Caco-2 (cell line): ENCODE measurements around the gene ELP6. TPM values are rescaled to one million over a fixed set of nuclear protein-coding genes. Genes with fewer than 3 reads are reported as not detected.

Experiments used
- BruUV-seq: library from RNA; stranded (reverse); fragments of 400-500 nt; replicated peaks from 2 replicates; lab custom pipeline; 2021; lab: Mats Ljungman, UMichigan
- CTCF ChIA-PET: fragments of 300-600 bp; sonication (Branson Sonifier 250); formaldehyde crosslinking; loops from one replicate; lab custom pipeline; 2022; ENCODE audit warnings: antibody characterized with exemption; lab: Charles Lee
- POLR2A ChIA-PET: fragments of 300-600 bp; sonication (Branson Sonifier 250); formaldehyde crosslinking; loops from one replicate; lab custom pipeline; 2022; ENCODE audit warnings: antibody characterized with exemption; lab: Charles Lee
- DNase-seq, 2 experiments: peaks; one replicate each; pipeline versions ENCODE4 v3.0.0 to v3.0.0-alpha.2; 2020 to 2022
- H3K27me3 ChIP-seq: replicated peaks from 2 replicates; pipeline ENCODE4 v1.6.0; 2011; ENCODE audit warnings: low read length; ENCODE audit not compliant: control insufficient read depth, insufficient read depth
- H3K36me3 ChIP-seq: 2 replicates; pipeline ENCODE4 v1.5.1; 2011; ENCODE audit warnings: low read length; ENCODE audit not compliant: control insufficient read depth, insufficient read depth
- H3K4me1 ChIP-seq: fragments of 250-450 bp; sonication (Bioruptor Pico); 2 replicates; pipeline ENCODE4 v1.5.1; 2020; ENCODE audit warnings: mild to moderate bottlenecking
- H3K4me3 ChIP-seq: 2 replicates; pipeline ENCODE4 v1.5.1; 2011; ENCODE audit warnings: low read depth, mild to moderate bottlenecking, control low read depth, low read length
- H3K9me3 ChIP-seq: fragments of 250-450 bp; sonication (Bioruptor Pico); 2 replicates; pipeline ENCODE4 v1.5.1; 2020; ENCODE audit warnings: mild to moderate bottlenecking, moderate library complexity
- H3K27ac Mint-ChIP-seq: one replicate; pipeline ENCODE4 v1.8.0; 2022; ENCODE audit warnings: mixed read lengths; ENCODE audit not compliant: unreplicated experiment
- H3K27me3 Mint-ChIP-seq: one replicate; pipeline ENCODE4 v1.8.0; 2022; ENCODE audit warnings: mixed read lengths; ENCODE audit not compliant: insufficient read depth, unreplicated experiment
- H3K36me3 Mint-ChIP-seq: one replicate; pipeline ENCODE4 v1.8.0; 2022; ENCODE audit warnings: mild to moderate bottlenecking, mixed read lengths; ENCODE audit not compliant: insufficient read depth, unreplicated experiment
- H3K4me1 Mint-ChIP-seq: one replicate; pipeline ENCODE4 v1.8.0; 2022; ENCODE audit warnings: low read depth, mixed read lengths; ENCODE audit not compliant: unreplicated experiment
- H3K4me3 Mint-ChIP-seq: one replicate; pipeline ENCODE4 v1.8.0; 2022; ENCODE audit warnings: mild to moderate bottlenecking, moderate library complexity, mixed read lengths; ENCODE audit not compliant: unreplicated experiment
- H3K9me3 Mint-ChIP-seq: one replicate; pipeline ENCODE4 v1.8.0; 2022; ENCODE audit warnings: mixed read lengths; ENCODE audit not compliant: unreplicated experiment
- CTCF ChIP-seq, 2 experiments: fragments of 200-600 bp in 1 of 2; IDR thresholded peaks; 1 replicate in 1 of 2; 2 replicates in 1 of 2; pipeline versions ENCODE4 v1.5.1 to v1.8.0; 2011 to 2022; ENCODE audit warnings: antibody characterized with exemption in 1 of 2, control low read depth in 1 of 2, inconsistent platforms in 1 of 2, low read depth in 1 of 2, low read length in 1 of 2, mild to moderate bottlenecking in 1 of 2, moderate library complexity in 1 of 2; ENCODE audit not compliant: insufficient read depth in 1 of 2, severe bottlenecking in 1 of 2, unreplicated experiment in 1 of 2
- intact Hi-C: fragments of 100-400 bp; cut with micrococcal nuclease; formaldehyde crosslinking; loops from one replicate; pipeline ENCODE4 v1.10.0; 2022; ENCODE audit not compliant: unreplicated experiment
- total RNA-seq: library from RNA; stranded (reverse); gene quantifications from 2 replicates; pipeline ENCODE4 v1.2.3, GENCODE V29; 2022

Gene ELP6
- total RNA-seq, 1 experiment from 2014 or later, result 42.0 TPM

GRCh38 chr3:47495886-47496285 is 17.6 kb downstream of the ELP6 start:
- Mint-ChIP-seq H3K27ac (no peak overlapping the region), H3K4me1 (no peaks in the 10 kb centered on the region), H3K9me3 (no peaks in the 10 kb centered on the region), H3K27me3 (no peaks in the 10 kb centered on the region), H3K36me3 (peaks cover 39% of the 10 kb centered on the region), H3K4me3 (no peak overlapping the region)
- Histone ChIP-seq H3K36me3 (peaks cover 2% of the 10 kb centered on the region; the same call in 1 of the 2 replicates), H3K27me3 (no peaks in the 10 kb centered on the region), H3K9me3 (no peaks in the 10 kb centered on the region), H3K4me1 (no peaks in the 10 kb centered on the region), H3K4me3 (no peak overlapping the region)
- no TSS peak for BruUV-seq
- CTCF ChIA-PET, result no interaction called here
- POLR2A ChIA-PET, result no interaction called here
- TF ChIP-seq CTCF (IDR thresholded peaks at IDR 0.05; ENCODE audit: insufficient read depth in 1 of 2, low read depth in 1 of 2, low read length in 1 of 2, severe bottlenecking in 1 of 2, unreplicated experiment in 1 of 2), result no peak
- intact Hi-C loops, result no loop called here
- no peak for DNase-seq

GRCh38 chr3:47495111-47495510 is 18.4 kb downstream of the ELP6 start:
- no peak overlapping the region for H3K4me3 Mint-ChIP-seq
- no peak overlapping the region for H3K4me3 ChIP-seq
- BruUV-seq, result no TSS peak
- intact Hi-C loops, result no loop called here
- H3K36me3 ChIP-seq, result peaks cover 2% of the 10 kb centered on the region; the same call in 1 of the 2 replicates
- POLR2A ChIA-PET, result no interaction called here
- H3K4me1 ChIP-seq, result no peaks in the 10 kb centered on the region
- H3K27me3 Mint-ChIP-seq, result no peaks in the 10 kb centered on the region
- H3K27ac Mint-ChIP-seq, result no peak overlapping the region
- H3K9me3 ChIP-seq, result no peaks in the 10 kb centered on the region
- peaks cover 35% of the 10 kb centered on the region for H3K36me3 Mint-ChIP-seq
- no peaks in the 10 kb centered on the region for H3K9me3 Mint-ChIP-seq
- TF ChIP-seq CTCF (IDR thresholded peaks at IDR 0.05; ENCODE audit: insufficient read depth in 1 of 2, low read depth in 1 of 2, low read length in 1 of 2, severe bottlenecking in 1 of 2, unreplicated experiment in 1 of 2), result no peak
- no peaks in the 10 kb centered on the region for H3K27me3 ChIP-seq
- DNase-seq, result no peak
- H3K4me1 Mint-ChIP-seq, result no peaks in the 10 kb centered on the region
- CTCF ChIA-PET, result no interaction called here

- no peaks in the 10 kb centered on the region for H3K27me3 Mint-ChIP-seq
- no peak for DNase-seq
- H3K4me1 Mint-ChIP-seq, result no peaks in the 10 kb centered on the region
- no peaks in the 10 kb centered on the region for H3K27me3 ChIP-seq
- H3K36me3 Mint-ChIP-seq, result peaks cover 22% of the 10 kb centered on the region
- POLR2A ChIA-PET, result no interaction called here
- TF ChIP-seq CTCF (IDR thresholded peaks at IDR 0.05; ENCODE audit: insufficient read depth in 1 of 2, low read depth in 1 of 2, low read length in 1 of 2, severe bottlenecking in 1 of 2, unreplicated experiment in 1 of 2), result no peak
- H3K36me3 ChIP-seq, result 0 out of 2 replicates have a peak, but pooled peaks cover 2% of the 10 kb centered on the region
- intact Hi-C loops, result no loop called here
- H3K4me3 Mint-ChIP-seq, result no peak overlapping the region
- H3K9me3 Mint-ChIP-seq, result no peaks in the 10 kb centered on the region
- no peaks in the 10 kb centered on the region for H3K9me3 ChIP-seq
- BruUV-seq, result no TSS peak
- no peaks in the 10 kb centered on the region for H3K4me1 ChIP-seq
- no peak overlapping the region for H3K27ac Mint-ChIP-seq
- CTCF ChIA-PET, result no interaction called here
- H3K4me3 ChIP-seq, result no peak overlapping the region
These were observed 21.7 kb downstream of the ELP6 start for GRCh38 chr3:47491777-47492176.
